C4-2B (cell line): Measurements from ENCODE around the gene DMAC2.

Source experiments
- ZFX ChIP-seq: fragments of 450-650 bp; IDR thresholded peaks from 2 replicates; pipeline ENCODE4 v1.6.1; 2017
- TF ChIP-seq, protein P1 (sequence below): fragments of 450-650 bp; conservative IDR thresholded peaks from 2 replicates; pipeline ENCODE4 v1.5.1; 2017; ENCODE audit warnings: mild to moderate bottlenecking

- TF ChIP-seq, protein P1, sequence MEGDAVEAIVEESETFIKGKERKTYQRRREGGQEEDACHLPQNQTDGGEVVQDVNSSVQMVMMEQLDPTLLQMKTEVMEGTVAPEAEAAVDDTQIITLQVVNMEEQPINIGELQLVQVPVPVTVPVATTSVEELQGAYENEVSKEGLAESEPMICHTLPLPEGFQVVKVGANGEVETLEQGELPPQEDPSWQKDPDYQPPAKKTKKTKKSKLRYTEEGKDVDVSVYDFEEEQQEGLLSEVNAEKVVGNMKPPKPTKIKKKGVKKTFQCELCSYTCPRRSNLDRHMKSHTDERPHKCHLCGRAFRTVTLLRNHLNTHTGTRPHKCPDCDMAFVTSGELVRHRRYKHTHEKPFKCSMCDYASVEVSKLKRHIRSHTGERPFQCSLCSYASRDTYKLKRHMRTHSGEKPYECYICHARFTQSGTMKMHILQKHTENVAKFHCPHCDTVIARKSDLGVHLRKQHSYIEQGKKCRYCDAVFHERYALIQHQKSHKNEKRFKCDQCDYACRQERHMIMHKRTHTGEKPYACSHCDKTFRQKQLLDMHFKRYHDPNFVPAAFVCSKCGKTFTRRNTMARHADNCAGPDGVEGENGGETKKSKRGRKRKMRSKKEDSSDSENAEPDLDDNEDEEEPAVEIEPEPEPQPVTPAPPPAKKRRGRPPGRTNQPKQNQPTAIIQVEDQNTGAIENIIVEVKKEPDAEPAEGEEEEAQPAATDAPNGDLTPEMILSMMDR = no peak
- no peak for TF ChIP-seq ZFX
These were observed 44.4 kb downstream of the DMAC2 start for GRCh38 chr19:41395355-41395754.
